IPS-NIHi11 (cell line): ENCODE measurements around the gene TACR2.

Source experiments
- DNase-seq: peaks from one replicate; pipeline ENCODE4 v3.0.0; 2012; ENCODE audit warnings: mixed read lengths, low spot score

The TACR2 gene

DNA sequence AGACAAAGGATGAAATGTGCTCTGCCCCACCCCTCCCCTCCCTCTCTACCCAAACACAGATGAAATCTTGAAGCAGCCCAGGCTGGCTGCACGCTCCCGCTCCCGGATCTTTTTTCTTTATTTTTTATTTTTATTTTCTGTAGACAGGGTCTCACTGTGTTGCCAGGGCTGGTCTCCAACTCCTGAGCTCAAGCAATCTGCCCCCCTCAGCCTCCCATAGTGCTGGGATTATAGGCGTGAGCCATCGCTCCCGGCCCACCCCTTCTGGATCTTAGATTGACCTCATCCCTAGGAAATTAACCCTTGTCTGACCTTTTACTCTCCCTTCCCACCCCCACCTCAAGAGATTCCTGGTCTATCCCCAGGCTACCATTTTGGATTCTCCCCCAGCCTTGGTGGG lies 14.3 kb downstream of the TACR2 start:
- DNase-seq: no peak

DNA sequence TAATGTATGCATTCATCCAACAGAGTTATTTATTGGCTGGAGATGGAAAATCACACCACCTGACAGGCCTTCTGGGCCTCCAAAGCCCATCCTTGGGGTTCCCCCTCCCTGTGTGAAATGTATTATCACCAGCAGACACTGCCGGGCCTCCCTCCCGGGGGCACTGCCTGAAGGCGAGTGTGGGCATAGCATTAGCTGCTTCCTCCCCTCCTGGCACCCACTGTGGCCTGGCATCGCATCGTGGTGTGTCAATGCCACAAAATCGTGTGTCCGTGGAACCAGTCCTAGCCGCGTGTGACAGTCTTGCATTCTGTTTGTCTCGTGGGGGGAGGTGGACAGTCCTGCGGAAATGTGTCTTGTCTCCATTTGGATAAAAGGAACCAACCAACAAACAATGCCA lies 15.3 kb downstream of the TACR2 start:
- no peak for DNase-seq

DNA sequence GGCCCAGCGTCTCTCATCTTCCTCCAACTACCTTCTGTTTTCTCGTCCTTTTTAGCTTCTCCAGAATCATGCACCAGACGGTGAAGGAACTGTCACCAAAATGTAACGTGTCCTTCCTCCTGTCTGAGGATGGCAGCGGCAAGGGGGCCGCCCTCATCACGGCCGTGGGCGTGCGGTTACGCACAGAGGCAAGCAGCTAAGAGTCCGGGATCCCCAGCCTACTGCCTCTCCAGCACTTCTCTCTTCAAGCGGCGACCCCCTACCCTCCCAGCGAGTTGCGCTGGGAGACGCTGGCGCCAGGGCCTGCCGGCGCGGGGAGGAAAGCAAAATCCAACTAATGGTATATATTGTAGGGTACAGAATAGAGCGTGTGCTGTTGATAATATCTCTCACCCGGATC lies 15.8 kb downstream of the TACR2 start:
- DNase-seq: no peak

DNA sequence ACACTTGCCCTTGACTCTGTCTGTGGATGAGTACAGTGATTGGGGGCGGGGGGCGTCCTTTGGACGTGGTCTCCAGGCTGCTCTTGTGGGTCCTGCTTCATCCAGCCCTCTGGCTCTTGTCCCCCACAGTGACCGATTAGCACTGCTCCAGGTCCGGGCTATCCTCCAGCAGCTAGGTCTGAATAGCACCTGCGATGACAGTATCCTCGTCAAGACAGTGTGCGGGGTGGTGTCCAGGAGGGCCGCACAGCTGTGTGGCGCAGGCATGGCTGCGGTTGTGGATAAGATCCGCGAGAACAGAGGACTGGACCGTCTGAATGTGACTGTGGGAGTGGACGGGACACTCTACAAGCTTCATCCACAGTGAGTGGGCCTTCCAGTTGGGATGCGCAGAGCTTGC lies 18.3 kb downstream of the TACR2 start:
- DNase-seq: no peak

DNA sequence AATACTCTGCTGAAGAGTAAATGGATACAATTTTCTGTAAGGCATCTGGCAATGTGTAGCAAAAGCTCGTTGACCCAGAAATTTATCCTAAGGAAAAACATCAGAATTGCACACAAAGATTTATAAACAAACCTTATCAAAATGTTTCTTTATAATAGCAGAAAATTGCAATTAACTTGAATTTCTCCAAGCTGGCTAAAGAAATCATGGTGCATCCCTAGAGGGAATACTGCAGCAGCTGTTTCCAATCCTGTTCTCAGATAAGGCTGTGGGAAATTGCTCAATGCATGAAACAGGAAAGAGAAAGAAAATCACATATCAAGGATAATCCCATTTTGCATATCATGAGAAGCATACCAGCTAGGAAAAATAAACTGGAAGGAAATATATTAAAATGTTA lies 18.7 kb downstream of the TACR2 start:
- DNase-seq: no peak

DNA sequence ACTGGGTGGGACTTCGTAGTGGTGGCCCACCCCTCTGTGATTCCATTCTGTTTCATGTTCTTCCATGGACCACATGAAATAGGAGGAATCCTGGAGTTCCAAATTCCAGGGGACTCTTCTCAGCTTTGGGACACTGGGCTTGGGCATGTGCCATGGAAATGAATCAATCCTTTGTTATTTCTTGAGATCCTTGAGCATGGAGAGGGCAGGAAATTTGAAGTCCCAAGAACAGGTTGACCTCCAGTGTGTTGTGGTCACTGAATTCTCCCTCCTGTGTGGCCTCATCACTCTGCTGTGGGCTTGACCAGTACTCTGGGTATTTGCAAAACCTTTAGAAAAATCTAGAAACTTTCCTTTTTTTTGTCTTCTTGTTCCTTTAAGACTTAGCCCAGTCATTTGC lies 22.7 kb downstream of the TACR2 start:
- DNase-seq: no peak

DNA sequence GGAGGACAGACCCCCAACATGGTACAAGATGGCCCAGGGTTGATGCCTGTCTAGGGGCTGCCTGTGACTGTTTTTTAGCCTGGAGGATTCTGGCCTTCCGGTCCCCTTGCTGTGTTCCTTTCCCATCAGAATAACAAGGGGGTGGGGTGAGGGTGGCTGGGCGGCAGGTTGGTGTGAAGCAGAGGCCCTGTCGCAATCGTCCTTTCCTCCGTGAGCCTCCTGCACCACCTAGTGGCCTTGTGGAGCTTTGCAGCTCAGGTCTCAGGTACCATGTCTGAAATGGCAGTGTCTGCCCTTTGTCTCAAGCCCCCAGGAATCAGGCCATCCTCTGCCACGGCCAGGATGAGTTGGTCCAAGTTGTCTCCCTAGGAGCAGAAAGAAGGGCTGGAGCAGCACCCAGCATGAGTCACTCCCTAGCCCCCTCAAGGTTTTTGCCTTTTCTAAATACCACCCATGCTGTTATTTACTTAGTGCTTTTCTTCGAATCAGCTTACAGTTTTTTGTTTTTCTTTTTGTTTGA lies 24.2 kb downstream of the TACR2 start:
- peak; percentile 89 for DNase-seq

DNA sequence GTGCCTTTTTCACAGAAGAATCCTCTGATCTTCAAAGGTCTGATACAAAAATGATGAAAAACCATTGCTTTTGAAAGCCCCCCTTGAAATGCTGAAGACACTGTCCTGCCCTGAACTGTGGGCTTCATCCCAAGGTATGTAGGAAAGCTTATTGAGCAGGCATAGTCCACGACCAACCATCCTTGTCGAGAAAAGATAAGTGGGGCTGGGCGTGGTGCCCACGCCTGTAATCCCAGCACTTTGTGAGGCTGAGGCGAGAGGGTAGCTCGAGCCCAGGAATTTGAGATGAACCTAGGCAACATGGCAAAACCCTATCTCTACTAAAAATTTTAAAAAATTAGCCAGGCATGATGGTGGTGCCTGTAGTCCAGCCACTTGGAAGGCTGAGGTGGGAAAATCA lies 25.6 kb downstream of the TACR2 start:
- DNase-seq: no peak

DNA sequence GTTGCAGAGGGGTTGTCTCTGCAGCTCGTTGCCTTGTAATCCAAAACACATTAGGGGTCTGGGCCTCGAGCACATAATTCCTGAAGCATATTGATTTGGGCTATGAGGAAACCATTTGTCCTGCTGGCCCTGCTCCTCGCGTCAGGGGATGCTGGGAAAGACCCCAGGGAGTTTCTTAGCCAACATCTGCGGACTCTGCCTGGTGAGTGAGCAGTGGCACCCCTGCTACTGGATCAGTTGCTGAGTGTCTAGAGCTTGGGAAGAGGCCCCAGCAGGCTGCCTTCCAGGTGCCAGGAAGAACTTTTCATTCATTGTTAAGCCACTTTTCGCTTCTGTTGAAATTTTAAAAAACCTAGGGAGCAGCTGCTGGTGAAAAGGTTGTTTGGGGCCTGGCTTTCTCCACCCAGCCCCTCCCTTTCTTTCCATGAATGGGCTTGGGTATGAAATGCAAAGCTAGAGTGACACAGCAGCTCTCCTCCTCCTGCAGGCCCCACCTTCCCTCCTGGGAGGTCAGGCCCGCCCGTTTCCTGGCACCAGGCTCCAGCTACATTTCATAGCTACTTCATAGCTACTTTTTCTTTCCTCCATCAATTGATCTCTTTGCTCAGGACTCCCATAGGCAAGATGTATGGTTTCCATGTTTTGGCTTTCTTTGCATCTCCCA lies 26.8 kb downstream of the TACR2 start:
- peak; percentile 88 for DNase-seq

DNA sequence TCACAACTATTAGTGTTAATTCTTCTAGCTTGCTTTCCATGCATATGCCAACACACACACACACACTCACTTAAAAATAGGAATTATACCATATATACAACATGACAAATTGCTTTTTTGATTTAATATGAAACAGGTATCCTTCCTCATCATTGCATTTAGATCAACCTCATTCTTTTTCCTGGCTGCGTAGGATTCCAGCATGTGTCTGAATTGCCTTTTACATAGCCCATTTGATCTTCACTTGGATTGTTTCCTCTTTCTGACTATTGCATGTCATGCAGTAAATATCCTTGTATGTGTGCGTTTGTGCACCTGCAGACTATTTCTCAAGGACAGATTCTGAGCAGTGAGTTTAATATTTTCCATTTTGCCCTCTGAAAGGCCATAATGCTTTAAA lies 28.2 kb downstream of the TACR2 start:
- no peak for DNase-seq

DNA sequence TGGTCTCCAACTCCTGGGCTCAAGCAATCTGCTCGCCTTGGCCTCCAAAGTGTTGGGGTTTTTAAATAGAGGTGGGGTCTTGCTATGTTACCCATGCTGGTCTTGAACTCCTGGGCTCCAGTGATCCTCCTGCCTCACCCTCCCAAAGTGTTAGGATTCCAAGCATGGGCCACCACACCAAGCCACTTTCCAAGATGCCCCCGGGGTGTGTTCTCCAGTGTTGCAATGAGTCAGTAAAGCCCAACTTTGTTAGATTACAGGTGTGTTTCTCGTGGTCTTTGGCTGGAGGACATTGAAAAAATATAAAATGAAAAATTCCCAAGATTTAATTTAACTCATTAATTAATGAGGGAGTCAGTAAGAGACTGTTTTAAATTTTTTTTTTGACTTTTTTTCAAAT lies 29.2 kb downstream of the TACR2 start:
- DNase-seq: no peak

DNA sequence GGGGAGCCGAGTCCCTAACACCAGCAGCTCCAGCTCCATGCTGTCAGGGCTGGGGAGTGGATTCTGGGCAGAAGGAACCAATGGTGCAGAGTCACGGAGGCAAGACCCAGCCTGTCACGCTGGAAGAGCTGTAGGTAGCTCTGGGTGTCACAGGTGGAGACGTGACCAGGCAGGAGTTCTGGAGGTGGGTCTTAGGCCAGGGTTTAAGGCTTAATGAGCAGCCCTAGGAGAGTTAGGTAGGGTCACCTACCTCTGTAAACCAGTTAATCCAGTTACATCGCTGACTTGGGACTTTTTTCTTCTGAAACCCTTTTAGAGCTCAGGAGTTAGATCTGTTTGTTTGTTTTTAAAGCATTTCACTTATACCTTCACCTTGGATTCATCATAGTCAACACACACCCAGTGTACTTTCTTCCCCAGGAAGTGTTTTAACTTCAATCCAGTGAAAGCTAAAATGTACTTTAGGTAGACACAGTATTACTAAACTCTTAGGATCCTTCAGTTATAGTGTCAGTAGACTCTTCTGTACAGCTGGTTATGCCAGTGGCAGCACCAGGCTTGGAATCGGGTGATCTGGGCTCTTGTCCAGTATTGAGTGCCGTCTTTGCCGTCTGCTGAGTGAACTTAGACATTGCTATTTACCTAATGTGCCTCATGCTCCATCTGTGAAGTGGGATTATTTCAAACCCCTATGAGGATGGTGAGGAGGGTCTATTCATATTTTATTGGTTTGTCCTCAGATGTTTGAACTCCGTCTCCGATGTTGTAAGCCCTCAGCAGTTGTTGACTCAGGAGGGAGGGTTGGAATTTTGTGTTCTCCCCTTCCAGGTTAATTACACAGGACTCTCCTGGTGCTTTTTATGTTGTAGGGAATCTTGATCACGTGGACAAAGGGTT lies 31.0 kb downstream of the TACR2 start:
- DNase-seq: no peak

DNA sequence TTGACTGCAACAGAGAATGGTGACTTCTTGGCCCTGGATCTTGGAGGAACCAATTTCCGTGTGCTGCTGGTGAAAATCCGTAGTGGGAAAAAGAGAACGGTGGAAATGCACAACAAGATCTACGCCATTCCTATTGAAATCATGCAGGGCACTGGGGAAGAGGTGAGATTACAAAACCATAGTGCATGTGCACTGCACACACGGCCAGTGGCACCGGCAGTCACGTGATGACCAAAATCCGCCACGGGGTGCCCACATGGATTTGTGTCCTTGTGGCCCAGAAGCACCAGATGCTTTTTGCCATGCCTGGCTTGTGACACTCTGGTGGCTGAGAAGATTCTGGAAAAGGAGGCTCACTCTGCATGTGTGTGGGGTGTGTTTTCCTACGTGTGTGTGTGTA lies 32.4 kb downstream of the TACR2 start:
- no peak for DNase-seq

DNA sequence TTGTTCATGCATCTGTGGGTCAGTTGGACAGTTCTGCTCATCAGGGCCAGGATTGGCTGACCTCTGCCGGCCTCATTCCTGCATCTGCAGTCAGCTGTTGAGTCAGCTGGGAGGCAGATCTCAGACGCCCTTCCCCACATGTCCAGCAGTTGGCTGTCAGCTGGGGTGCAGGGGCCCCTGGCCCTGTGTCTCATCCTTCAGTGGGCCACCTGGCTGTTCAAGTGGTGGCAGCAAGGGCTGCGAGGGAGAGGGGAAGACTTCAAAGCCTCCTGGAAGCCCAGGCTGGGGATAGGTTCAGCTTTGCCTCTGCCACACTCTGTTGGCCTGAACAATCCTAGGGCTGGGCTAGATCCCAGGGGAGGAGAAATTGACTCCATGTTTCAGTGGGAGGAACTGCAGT lies 33.2 kb downstream of the TACR2 start:
- no peak for DNase-seq

DNA sequence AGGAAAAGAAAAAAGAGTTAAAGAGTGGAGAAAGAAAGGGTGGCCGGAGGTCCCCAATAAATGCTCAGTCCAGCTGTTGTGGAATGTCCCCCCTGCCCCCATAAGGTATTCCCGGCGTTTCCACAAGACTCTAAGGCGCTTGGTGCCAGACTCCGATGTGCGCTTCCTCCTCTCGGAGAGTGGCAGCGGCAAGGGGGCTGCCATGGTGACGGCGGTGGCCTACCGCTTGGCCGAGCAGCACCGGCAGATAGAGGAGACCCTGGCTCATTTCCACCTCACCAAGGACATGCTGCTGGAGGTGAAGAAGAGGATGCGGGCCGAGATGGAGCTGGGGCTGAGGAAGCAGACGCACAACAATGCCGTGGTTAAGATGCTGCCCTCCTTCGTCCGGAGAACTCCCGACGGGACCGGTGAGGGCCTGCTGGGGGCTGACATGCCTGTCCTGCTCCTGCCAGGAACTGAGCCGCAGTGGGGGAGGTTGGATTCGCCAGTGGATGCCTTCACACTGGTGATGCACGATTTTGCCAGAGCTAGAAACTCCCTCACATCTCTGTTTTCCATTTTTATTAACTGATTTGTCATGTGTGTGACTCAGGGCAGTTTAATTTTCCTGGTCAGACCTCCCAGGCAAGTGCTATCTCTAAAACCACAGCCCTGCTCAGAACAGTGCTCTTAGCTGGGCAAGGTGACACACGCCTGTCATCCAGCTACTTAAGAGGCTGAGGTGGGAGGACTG lies 34.2 kb downstream of the TACR2 start:
- no peak for DNase-seq

DNA sequence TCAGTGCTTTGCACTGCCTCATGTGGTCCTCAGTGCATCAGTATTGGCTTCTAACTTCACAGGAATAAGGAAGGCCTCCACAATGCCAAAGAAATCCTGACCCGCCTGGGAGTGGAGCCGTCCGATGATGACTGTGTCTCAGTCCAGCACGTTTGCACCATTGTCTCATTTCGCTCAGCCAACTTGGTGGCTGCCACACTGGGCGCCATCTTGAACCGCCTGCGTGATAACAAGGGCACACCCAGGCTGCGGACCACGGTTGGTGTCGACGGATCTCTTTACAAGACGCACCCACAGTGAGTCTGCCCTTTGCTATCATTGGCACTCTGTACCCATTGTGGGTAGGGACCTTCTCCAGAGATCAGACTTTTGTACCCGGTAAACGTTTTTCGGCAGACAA lies 36.9 kb downstream of the TACR2 start:
- DNase-seq: no peak

DNA sequence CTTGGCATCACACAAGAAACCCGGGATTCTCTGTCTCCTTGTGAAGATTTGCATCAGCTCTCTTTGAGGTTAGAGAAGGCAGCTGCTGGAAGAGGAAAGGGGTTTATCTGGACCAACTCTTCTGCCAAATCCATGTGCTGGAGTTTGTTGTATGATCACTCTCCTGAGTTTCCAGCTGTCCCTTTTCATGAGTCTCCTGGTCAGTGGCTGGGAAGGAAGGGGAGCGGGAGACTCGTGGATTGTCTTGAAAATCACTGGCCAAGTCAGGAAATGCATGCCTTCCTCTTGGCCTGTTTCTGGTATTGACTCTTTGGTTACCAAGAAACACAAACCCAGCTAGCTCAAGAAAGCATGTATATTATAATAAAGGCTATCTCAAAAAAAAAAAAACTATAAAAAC lies 38.8 kb downstream of the TACR2 start:
- no peak for DNase-seq

DNA sequence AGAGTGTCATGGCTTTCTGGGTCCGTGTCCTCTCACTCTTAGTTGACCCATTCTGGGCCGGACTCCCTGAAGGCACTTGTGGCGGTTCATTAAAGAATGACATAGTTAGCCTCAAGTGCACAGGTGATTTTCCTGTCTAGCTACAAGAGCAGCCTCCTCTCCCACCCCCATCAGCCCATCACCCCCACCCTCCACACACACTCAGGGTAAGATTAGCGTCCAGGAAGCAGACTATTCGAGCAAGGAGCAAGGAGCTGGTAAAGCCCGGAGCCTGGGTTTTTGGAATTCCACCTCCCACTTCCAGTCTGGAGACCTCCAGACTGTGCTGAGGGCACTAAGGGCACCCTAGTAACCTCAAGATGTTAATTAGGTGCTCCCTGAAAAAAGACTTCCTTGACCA lies 39.5 kb downstream of the TACR2 start:
- no peak for DNase-seq

DNA sequence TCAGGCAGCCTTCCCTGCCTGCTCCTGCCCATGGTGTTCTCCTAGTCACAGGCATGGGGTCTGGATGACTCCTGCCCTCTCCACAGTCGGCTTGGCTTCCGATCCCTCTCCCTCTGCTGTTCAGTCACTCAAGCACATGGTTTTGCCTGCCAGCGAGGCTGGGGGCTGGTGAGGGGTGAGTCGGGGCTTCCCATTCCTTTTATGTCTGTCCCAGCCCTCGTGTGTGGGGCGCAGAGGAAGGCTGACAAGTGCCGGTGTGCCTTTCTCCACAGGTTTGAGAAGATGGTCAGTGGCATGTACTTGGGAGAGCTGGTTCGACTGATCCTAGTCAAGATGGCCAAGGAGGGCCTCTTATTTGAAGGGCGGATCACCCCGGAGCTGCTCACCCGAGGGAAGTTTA lies 40.1 kb downstream of the TACR2 start:
- DNase-seq: no peak

DNA sequence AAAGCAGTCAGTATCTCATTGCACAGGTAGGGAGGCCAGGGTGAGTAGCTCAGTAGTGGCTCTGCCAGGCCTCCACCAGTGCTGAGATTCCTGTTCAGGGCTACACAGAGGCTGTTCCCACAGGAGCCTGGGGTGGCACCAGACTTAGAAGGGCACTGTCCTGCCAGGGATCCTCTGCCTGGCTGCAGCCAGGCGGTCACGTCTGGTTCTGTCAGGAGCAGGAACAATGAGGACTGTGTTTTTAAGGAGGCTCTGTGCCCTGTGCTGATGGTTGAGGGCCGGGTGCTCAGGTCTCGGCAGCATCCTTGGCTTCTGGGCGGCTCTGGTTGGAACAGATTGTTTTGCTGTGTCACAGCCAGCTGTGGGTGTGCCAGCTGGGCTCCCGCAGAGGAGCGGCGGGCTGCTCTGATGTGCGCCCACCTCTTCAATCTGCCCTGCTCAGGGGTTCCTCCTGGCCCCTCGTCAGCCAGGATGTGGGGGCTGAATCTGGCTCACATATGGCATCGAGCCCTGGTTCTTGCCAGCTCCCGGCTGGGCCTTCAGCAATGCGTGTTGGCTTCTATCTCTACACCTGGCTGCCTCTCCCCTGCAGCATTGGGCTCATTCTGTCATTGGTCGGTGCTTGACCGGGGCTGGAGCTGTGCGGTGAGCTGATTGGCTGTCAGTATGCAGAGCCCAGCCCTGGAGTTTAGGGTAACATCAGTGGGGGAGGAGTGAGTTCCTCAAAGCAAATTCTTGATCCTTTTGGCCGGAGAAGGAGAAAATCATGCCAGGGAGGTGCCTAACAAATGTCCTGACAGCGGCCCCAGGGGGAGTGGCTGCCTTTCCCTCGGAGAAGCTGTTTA lies 41.2 kb downstream of the TACR2 start:
- DNase-seq: peak; percentile 99

DNA sequence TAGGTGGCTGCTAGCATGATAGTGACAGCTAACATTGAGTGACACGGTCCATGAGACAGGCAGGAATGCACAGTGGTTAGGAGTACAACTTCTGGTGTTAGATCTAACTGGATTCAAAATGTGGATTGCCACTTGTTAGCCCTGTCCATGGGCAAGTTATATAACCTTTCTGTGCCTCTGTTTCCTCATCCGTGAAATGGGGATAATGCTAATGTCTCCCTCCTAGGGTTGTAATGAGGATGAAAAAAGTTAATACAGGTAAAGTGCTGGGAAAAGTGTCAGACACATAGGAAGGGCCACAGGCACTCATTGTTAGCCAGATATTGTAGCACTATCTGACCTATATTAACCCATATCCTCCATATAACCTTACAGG lies 41.8 kb downstream of the TACR2 start:
- DNase-seq: no peak

DNA sequence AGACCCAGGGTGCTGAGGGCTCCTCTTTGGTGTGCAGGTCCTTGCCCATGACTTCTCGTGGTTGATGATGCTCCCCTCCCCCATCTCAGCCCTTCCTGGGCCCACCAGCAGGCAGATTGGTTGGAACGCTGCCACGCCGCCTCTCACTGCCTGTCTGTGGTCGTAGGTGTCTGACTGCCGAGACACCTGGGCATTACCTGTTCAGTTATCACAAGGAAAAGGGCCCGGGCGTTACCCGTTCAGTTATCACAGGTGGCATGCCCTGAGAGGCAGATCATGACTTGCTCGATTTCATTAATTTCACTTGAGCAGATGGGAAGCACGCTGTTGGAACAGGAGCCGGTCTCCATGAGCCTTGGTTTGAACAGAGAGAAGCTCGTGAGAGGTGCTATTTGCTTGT lies 42.5 kb downstream of the TACR2 start:
- DNase-seq: no peak
